Stomach (tissue), 4 donors: Measurements from ENCODE around the gene CRACDL.
"Not testable (repeated sequence)": the region's sequence is repeated elsewhere in the genome, so short reads cannot be mapped to it uniquely, and the experiment has no call there.

ENCODE experiments used
- CTCF ChIP-seq, 7 experiments: fragments of 450-650 bp in 4 of 7; fragments of 200-600 bp in 3 of 7; sonication (generic) in 3 of 7; IDR thresholded peaks; one replicate each; pipeline ENCODE4 v1.5.1; 2016 to 2019; ENCODE audit warnings: antibody characterized with exemption in 7 of 7, control low read depth in 2 of 7, mild to moderate bottlenecking in 1 of 7
- POLR2A ChIP-seq, 4 donors: fragments of 450-650 bp; IDR thresholded peaks; one replicate each; pipeline ENCODE4 v1.6.1; 2016; ENCODE audit warnings: antibody characterized with exemption in 4 of 4, control low read depth in 2 of 4, mild to moderate bottlenecking in 1 of 4, moderate library complexity in 1 of 4
- POLR2AphosphoS5 ChIP-seq, 3 donors: sonication (generic); formaldehyde crosslinking; IDR thresholded peaks; one replicate each; pipeline ENCODE4 v1.6.1; 2016; ENCODE audit warnings: antibody characterized with exemption in 3 of 3

GRCh38 chr2:98877658-98878057 lies 58.4 kb downstream of the CRACDL start:
- not testable (repeated sequence) for TF ChIP-seq CTCF, POLR2AphosphoS5, POLR2A (IDR thresholded peaks at IDR 0.05)
